ENCODE results near the gene TAF1B. TPM values are rescaled to one million over a fixed set of nuclear protein-coding genes. Genes with fewer than 3 reads are reported as not detected.

Gene TAF1B
- total and polyA plus RNA-seq, 10 of the 15 experiments (the other 5 are each of a cell fraction or from before 2014, with no cell fraction given), result 8.1 to 18.3 (median 12.4) TPM

- H3K27ac ChIP-seq (ENCODE audit: control insufficient read depth, insufficient read depth), result 0 out of 2 replicates have a peak overlapping the region, but pooled peaks have one; percentile 2
- WGBS (ENCODE audit: insufficient coverage, insufficient replicate concordance, low lambda C conversion rate, missing lambda C conversion rate), result 100% methylated on average over 1 of the region's 2 CpGs
- ChIA-PET CTCF (interaction anchor here (0.5 to 1.6 kb wide), 3 partner anchors 17 to 118 kb away, joined by 4 to 5 read pairs (median 4); no protein-coding TSS in a partner anchor), RAD21 (ENCODE audit: unreplicated experiment) (no interaction called here), SMC1A (ENCODE audit: uncharacterized antibody, unreplicated experiment) (no interaction called here), POLR2A (no interaction called here)
- no peak overlapping the region for H3K4me3 ChIP-seq
- no peak overlapping the region for H3K4me2 ChIP-seq (ENCODE audit: control insufficient read depth, insufficient read depth)
- no peaks in the 10 kb centered on the region for H3K79me2 ChIP-seq (ENCODE audit: control insufficient read depth, insufficient read depth, low read length)
- no peaks in the 10 kb centered on the region for H3K27me3 ChIP-seq (replicated peaks in 1 of 2; ENCODE audit: control insufficient read depth in 2 of 2, insufficient read depth in 2 of 2, low read length in 1 of 2)
- H2AFZ ChIP-seq (ENCODE audit: control insufficient read depth, low read depth, low read length), result no peak overlapping the region
- no peak for TF ChIP-seq REST (IDR thresholded peaks at IDR 0.05; ENCODE audit: low read depth, low read length)
- DNase-seq (ENCODE audit: low read depth, low spot score) (no peak), ATAC-seq (no peak), FAIRE-seq (no peak)
- no TSS peak for BruUV-seq (replicated peaks)
- in situ Hi-C loops (cut with MboI) (no loop called here), intact Hi-C loops (cut with micrococcal nuclease; ENCODE audit: unreplicated experiment) (no loop called here)
- H3K9ac ChIP-seq (ENCODE audit: control insufficient read depth, insufficient read depth, low read length), result no peak overlapping the region
- peaks cover 3% of the 10 kb centered on the region; the same call in 1 of the 2 replicates for H3K4me1 ChIP-seq (ENCODE audit: control insufficient read depth, insufficient read depth, low read length)
- H4K20me1 ChIP-seq (ENCODE audit: control insufficient read depth, insufficient read depth), result no peaks in the 10 kb centered on the region
- no peaks in the 10 kb centered on the region for H3K36me3 ChIP-seq (ENCODE audit: control insufficient read depth in 2 of 2, insufficient read depth in 2 of 2, low read length in 1 of 2)
- H3K9me3 ChIP-seq (replicated peaks; ENCODE audit: control insufficient read depth, insufficient read depth, low read length), result no peaks in the 10 kb centered on the region
These were observed 54.6 kb downstream of the TAF1B start for GRCh38 chr2:9897846-9898245.

GRCh38 chr2:9905413-9905812 lies 62.1 kb downstream of the TAF1B start:
- H3K36me3 ChIP-seq (ENCODE audit: control insufficient read depth in 2 of 2, insufficient read depth in 2 of 2, low read length in 1 of 2), result no peaks in the 10 kb centered on the region
- H4K20me1 ChIP-seq (ENCODE audit: control insufficient read depth, insufficient read depth), result no peaks in the 10 kb centered on the region
- no peak overlapping the region for H3K4me2 ChIP-seq (ENCODE audit: control insufficient read depth, insufficient read depth)
- in situ Hi-C loops (cut with MboI) (no loop called here), intact Hi-C loops (cut with micrococcal nuclease; ENCODE audit: unreplicated experiment) (no loop called here)
- WGBS (ENCODE audit: insufficient coverage, insufficient replicate concordance, low lambda C conversion rate, missing lambda C conversion rate), result 92% methylated on average over 1 of the region's 1 CpG
- FAIRE-seq (no peak), DNase-seq (ENCODE audit: low read depth, low spot score) (no peak), ATAC-seq (no peak)
- SMC1A ChIA-PET (ENCODE audit: uncharacterized antibody, unreplicated experiment), result no interaction called here
- TF ChIP-seq CHD2 (IDR thresholded peaks at IDR 0.05; ENCODE audit: borderline replicate concordance, low read depth, low read length) (no peak), MAX (IDR thresholded peaks at IDR 0.05; ENCODE audit: low read depth, low read length) (no peak), CEBPB (IDR thresholded peaks at IDR 0.05; ENCODE audit: borderline replicate concordance in 1 of 2, low read depth in 2 of 2, low read length in 2 of 2) (no peak)
- no peak overlapping the region for H3K9ac ChIP-seq (ENCODE audit: control insufficient read depth, insufficient read depth, low read length)
- CTCF ChIA-PET, result interaction anchor here (1.0 kb wide), 1 partner anchor 9 kb away, joined by 3 read pairs; no protein-coding TSS in a partner anchor
- no peak overlapping the region for H2AFZ ChIP-seq (ENCODE audit: control insufficient read depth, low read depth, low read length)
- RAD21 ChIA-PET (ENCODE audit: unreplicated experiment), result no interaction called here
- no peaks in the 10 kb centered on the region for H3K27me3 ChIP-seq (replicated peaks in 1 of 2; ENCODE audit: control insufficient read depth in 2 of 2, insufficient read depth in 2 of 2, low read length in 1 of 2)
- POLR2A ChIA-PET, result no interaction called here
- no peak overlapping the region for H3K27ac ChIP-seq (ENCODE audit: control insufficient read depth, insufficient read depth)
- BruUV-seq (replicated peaks), result no TSS peak
- no peaks in the 10 kb centered on the region for H3K79me2 ChIP-seq (ENCODE audit: control insufficient read depth, insufficient read depth, low read length)
- no peak overlapping the region for H3K4me3 ChIP-seq
- no peaks in the 10 kb centered on the region for H3K4me1 ChIP-seq (ENCODE audit: control insufficient read depth, insufficient read depth, low read length)
- no peaks in the 10 kb centered on the region for H3K9me3 ChIP-seq (replicated peaks; ENCODE audit: control insufficient read depth, insufficient read depth, low read length)

Measured in GM12878 (cell line).